ENCODE results near the gene SLC30A1. TPM values are rescaled to one million over a fixed set of nuclear protein-coding genes. Genes with fewer than 3 reads are reported as not detected.

SLC30A1 gene
- total RNA-seq, 1 donor from 2014 or later: 18.2 TPM

GRCh38 chr1:211525101-211525676 is 53.8 kb downstream of the SLC30A1 start:
- H3K27me3 Mint-ChIP-seq (ENCODE audit: low read depth): peaks cover 3% of the 10 kb centered on the region
- H3K27ac Mint-ChIP-seq (ENCODE audit: unreplicated experiment): no peak overlapping the region
- peaks cover 13% of the 10 kb centered on the region for H3K4me1 Mint-ChIP-seq (ENCODE audit: low read depth)
- H3K9me3 Mint-ChIP-seq (ENCODE audit: low read depth): no peaks in the 10 kb centered on the region
- H3K4me3 Mint-ChIP-seq (ENCODE audit: unreplicated experiment): no peak overlapping the region
- H3K36me3 Mint-ChIP-seq (ENCODE audit: low read depth): no peaks in the 10 kb centered on the region
- TF ChIP-seq CTCF (IDR thresholded peaks at IDR 0.05): no peak
- DNase-seq (ENCODE audit: low spot score): no peak

GRCh38 chr1:211524521-211524920 is 54.4 kb downstream of the SLC30A1 start:
- no peaks in the 10 kb centered on the region for H3K9me3 Mint-ChIP-seq (ENCODE audit: low read depth)
- no peak for TF ChIP-seq CTCF (IDR thresholded peaks at IDR 0.05)
- peaks cover 1% of the 10 kb centered on the region for H3K27me3 Mint-ChIP-seq (ENCODE audit: low read depth)
- no peak for DNase-seq (ENCODE audit: low spot score)
- H3K36me3 Mint-ChIP-seq (ENCODE audit: low read depth): no peaks in the 10 kb centered on the region
- no peak overlapping the region for H3K27ac Mint-ChIP-seq (ENCODE audit: unreplicated experiment)
- no peak overlapping the region for H3K4me3 Mint-ChIP-seq (ENCODE audit: unreplicated experiment)
- peaks cover 8% of the 10 kb centered on the region for H3K4me1 Mint-ChIP-seq (ENCODE audit: low read depth)

GRCh38 chr1:211522804-211523203 is 56.2 kb downstream of the SLC30A1 start:
- Mint-ChIP-seq H3K4me3 (ENCODE audit: unreplicated experiment) (no peak overlapping the region), H3K9me3 (ENCODE audit: low read depth) (no peaks in the 10 kb centered on the region), H3K36me3 (ENCODE audit: low read depth) (no peaks in the 10 kb centered on the region), H3K27ac (ENCODE audit: unreplicated experiment) (no peak overlapping the region), H3K4me1 (ENCODE audit: low read depth) (peaks cover 1% of the 10 kb centered on the region), H3K27me3 (ENCODE audit: low read depth) (no peaks in the 10 kb centered on the region)
- DNase-seq (ENCODE audit: low spot score): no peak
- no peak for TF ChIP-seq CTCF (IDR thresholded peaks at IDR 0.05)

Other genes starting within 250 kb of the SLC30A1 start
- gene RD3, start 87.0 kb downstream of the SLC30A1 start, total RNA-seq: not detected in 3 replicates
- gene NEK2, start 96.5 kb upstream of the SLC30A1 start, total RNA-seq: 2.3 to 4.1 TPM (median 3.2 TPM) in 3 replicates

Measured in chondrocyte (in vitro differentiated cells).